ENCODE data around the gene LRRN4CL. TPM values are rescaled to one million over a fixed set of nuclear protein-coding genes. Genes with fewer than 3 reads are reported as not detected.

Gene LRRN4CL
- total RNA-seq, 3 donors from 2014 or later = 9.8 to 15.1 (median 13.6) TPM

GRCh38 chr11:62688491-62688890 is 839 bp downstream of the LRRN4CL start:
- H3K36me3 ChIP-seq = no peaks in the 10 kb centered on the region
- peak overlapping the region; percentile 40 to 82 for H3K27ac ChIP-seq
- no peak for DNase-seq (ENCODE audit: low spot score in 2 of 2)

GRCh38 chr11:62687508-62688396 is 1.6 kb downstream of the LRRN4CL start:
- intact Hi-C loops (cut with DNase I; ENCODE audit: low total_unique reads) = no loop called here
- TF ChIP-seq CTCF (IDR thresholded peaks at IDR 0.05) (no peak), POLR2A (IDR thresholded peaks at IDR 0.05) (no peak), POLR2AphosphoS5 (IDR thresholded peaks at IDR 0.05) (no peak)
- Histone ChIP-seq H3K27me3 (no peaks in the 10 kb centered on the region), H3K36me3 (no peaks in the 10 kb centered on the region), H3K4me1 (no peaks in the 10 kb centered on the region), H3K9me3 (no peaks in the 10 kb centered on the region), H3K4me3 (peak overlapping the region; percentile 35 to 56 (median 38)), H3K27ac (peak overlapping the region; percentile 40 to 82)
- no peak for DNase-seq (ENCODE audit: low spot score in 2 of 2)

More at GRCh38 chr11:62688491-62688890, 839 bp downstream of the LRRN4CL start:
- TF ChIP-seq POLR2AphosphoS5 (IDR thresholded peaks at IDR 0.05) (no peak), CTCF (IDR thresholded peaks at IDR 0.05) (no peak), POLR2A (IDR thresholded peaks at IDR 0.05) (no peak)
- no peaks in the 10 kb centered on the region for H3K27me3 ChIP-seq
- H3K4me1 ChIP-seq = no peaks in the 10 kb centered on the region
- intact Hi-C loops (cut with DNase I; ENCODE audit: low total_unique reads) = no loop called here
- peak overlapping the region; percentile 35 to 56 (median 38) for H3K4me3 ChIP-seq
- H3K9me3 ChIP-seq = no peaks in the 10 kb centered on the region

GRCh38 chr11:62682518-62682917 is 6.8 kb downstream of the LRRN4CL start:
- no peaks in the 10 kb centered on the region for H3K36me3 ChIP-seq
- no peak for DNase-seq (ENCODE audit: low spot score in 2 of 2)
- intact Hi-C loops (cut with DNase I; ENCODE audit: low total_unique reads) = no loop called here

GRCh38 chr11:62680825-62681240 is 8.5 kb downstream of the LRRN4CL start:
- H3K27ac ChIP-seq = peak overlapping the region; percentile 25 to 62
- no peaks in the 10 kb centered on the region for H3K9me3 ChIP-seq
- intact Hi-C loops (cut with DNase I; ENCODE audit: low total_unique reads) = no loop called here
- H3K4me3 ChIP-seq = no peak overlapping the region
- TF ChIP-seq CTCF (IDR thresholded peaks at IDR 0.05) (peak; percentile 38 to 63 (median 57)), POLR2AphosphoS5 (IDR thresholded peaks at IDR 0.05) (no peak)
- H3K36me3 ChIP-seq = no peaks in the 10 kb centered on the region
- DNase-seq (ENCODE audit: low spot score in 2 of 2) = no peak
- peaks cover 3 to 8% of the 10 kb centered on the region in 2 donors for H3K4me1 ChIP-seq
- H3K27me3 ChIP-seq = no peaks in the 10 kb centered on the region

More at GRCh38 chr11:62682518-62682917, 6.8 kb downstream of the LRRN4CL start:
- TF ChIP-seq POLR2AphosphoS5 (IDR thresholded peaks at IDR 0.05) (no peak), POLR2A (IDR thresholded peaks at IDR 0.05) (no peak), CTCF (IDR thresholded peaks at IDR 0.05) (no peak)
- Histone ChIP-seq H3K9me3 (no peaks in the 10 kb centered on the region), H3K4me3 (no peak overlapping the region), H3K4me1 (peaks cover 3 to 8% of the 10 kb centered on the region in 2 donors), H3K27ac (no peak overlapping the region), H3K27me3 (no peaks in the 10 kb centered on the region)

Data from breast epithelium (tissue), 4 donors.